Breast epithelium (tissue), 3 donors: ENCODE measurements around the gene DLST.

Experiments used
- POLR2A ChIP-seq: fragments of 450-650 bp; IDR thresholded peaks from one replicate; pipeline ENCODE4 v1.6.1; 2016; ENCODE audit warnings: antibody characterized with exemption, mild to moderate bottlenecking, moderate library complexity
- POLR2AphosphoS5 ChIP-seq, 3 donors: sonication (generic); formaldehyde crosslinking; IDR thresholded peaks; one replicate each; pipeline ENCODE4 v1.6.1; 2017; ENCODE audit warnings: antibody characterized with exemption in 3 of 3

DNA sequence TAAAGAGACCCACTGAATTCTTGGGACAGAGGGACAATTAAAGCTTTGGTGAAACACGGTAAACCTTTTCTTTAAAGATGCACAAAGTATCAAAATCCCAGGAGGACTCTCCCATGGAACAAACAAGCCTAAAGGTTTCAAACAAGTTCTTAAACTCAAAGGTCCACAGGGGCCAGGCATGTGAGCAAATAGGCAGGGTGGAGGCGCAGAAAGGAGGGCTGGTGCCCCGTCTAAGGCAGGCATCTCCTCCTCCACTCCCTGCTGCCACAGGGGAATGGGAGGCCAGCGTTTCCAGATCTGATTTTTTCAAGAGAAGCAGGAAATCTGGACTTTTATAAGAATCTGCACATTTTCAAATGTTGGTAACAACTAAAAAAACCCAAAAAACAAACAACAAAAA lies 33.7 kb downstream of the DLST start:
- TF ChIP-seq POLR2A (no peak), POLR2AphosphoS5 (IDR thresholded peaks at IDR 0.05) (no peak)
